OCI-LY7 (cell line): Measurements from ENCODE around the gene TTLL7. TPM values are rescaled to one million over a fixed set of nuclear protein-coding genes. Genes with fewer than 3 reads are reported as not detected.

Experiments used
- BruUV-seq: library from RNA; stranded (reverse); fragments of 400-500 nt; replicated peaks from 2 replicates; lab custom pipeline; 2021; lab: Mats Ljungman, UMichigan
- CTCF ChIA-PET: fragments of 300-600 bp; sonication (Branson Sonifier 250); formaldehyde crosslinking; loops from one replicate; lab custom pipeline; 2022; ENCODE audit warnings: antibody characterized with exemption; ENCODE audit not compliant: unreplicated experiment; lab: Charles Lee
- POLR2A ChIA-PET: fragments of 300-600 bp; sonication (Branson Sonifier 250); formaldehyde crosslinking; loops from one replicate; lab custom pipeline; 2022; ENCODE audit warnings: antibody characterized with exemption; lab: Charles Lee
- DNase-seq: peaks from one replicate; pipeline ENCODE4 v3.0.0-alpha.2; 2015; ENCODE audit warnings: low spot score
- H2AFZ ChIP-seq: fragments of 200-600 bp; sonication (generic), shearing (Covaris generic); 2 replicates; pipeline ENCODE4 v1.6.1; 2014; ENCODE audit warnings: mild to moderate bottlenecking, antibody characterized with exemption, low read length, moderate library complexity
- H3K27ac ChIP-seq: fragments of 200-600 bp; sonication (generic); 2 replicates; pipeline ENCODE4 v1.5.1; 2014; ENCODE audit warnings: mixed run types, low read depth, mild to moderate bottlenecking, moderate library complexity, low read length, inconsistent platforms; ENCODE audit not compliant: poor library complexity, severe bottlenecking
- H3K36me3 ChIP-seq: fragments of 200-600 bp; sonication (generic); 2 replicates; pipeline ENCODE4 v1.6.1; 2014; ENCODE audit warnings: mild to moderate bottlenecking, antibody characterized with exemption, low read length, moderate library complexity, mixed read lengths; ENCODE audit not compliant: insufficient read depth
- H3K4me1 ChIP-seq: fragments of 200-600 bp; sonication (generic); 2 replicates; pipeline ENCODE4 v1.5.1; 2014; ENCODE audit warnings: mild to moderate bottlenecking, low read length; ENCODE audit not compliant: insufficient read depth, poor library complexity, severe bottlenecking
- H3K4me2 ChIP-seq: fragments of 200-600 bp; sonication (generic); 2 replicates; pipeline ENCODE4 v1.6.1; 2014; ENCODE audit warnings: mild to moderate bottlenecking, low read length
- H3K4me3 ChIP-seq: fragments of 200-600 bp; sonication (generic); 2 replicates; pipeline ENCODE4 v1.5.1; 2014; ENCODE audit warnings: mild to moderate bottlenecking, low read depth, low read length; ENCODE audit not compliant: poor library complexity, severe bottlenecking
- H3K79me2 ChIP-seq: fragments of 200-600 bp; sonication (generic); 2 replicates; pipeline ENCODE4 v1.6.1; 2016; ENCODE audit warnings: low read depth, mild to moderate bottlenecking, low read length, moderate library complexity, mixed read lengths; ENCODE audit not compliant: insufficient read depth
- H3K9me2 ChIP-seq: fragments of 200-600 bp; sonication (generic); 2 replicates; pipeline ENCODE4 v1.6.1; 2016; ENCODE audit warnings: mild to moderate bottlenecking, low read length, mixed read lengths; ENCODE audit not compliant: insufficient read depth
- H3K9me3 ChIP-seq: fragments of 200-600 bp; sonication (generic); 2 replicates; pipeline ENCODE4 v1.6.1; 2014; ENCODE audit warnings: mild to moderate bottlenecking, mixed run types, low read length, mixed read lengths
- H4K20me1 ChIP-seq: fragments of 200-600 bp; sonication (generic); 2 replicates; pipeline ENCODE4 v1.6.1; 2014; ENCODE audit warnings: mild to moderate bottlenecking, antibody characterized with exemption, low read length, moderate library complexity, mixed read lengths; ENCODE audit not compliant: insufficient read depth
- CTCF ChIP-seq: fragments of 200-600 bp; sonication (generic); conservative IDR thresholded peaks from 2 replicates; pipeline ENCODE4 v1.5.1; 2014; ENCODE audit warnings: mild to moderate bottlenecking, antibody characterized with exemption, low read length, moderate library complexity, mixed read lengths
- EZH2phosphoT487 ChIP-seq: fragments of 200-600 bp; sonication (generic); IDR thresholded peaks from 2 replicates; pipeline ENCODE4 v1.6.1; 2018; ENCODE audit warnings: low read depth, borderline replicate concordance, mild to moderate bottlenecking, mixed run types, antibody characterized with exemption, low read length, moderate library complexity, mixed read lengths
- intact Hi-C: fragments of 100-400 bp; cut with micrococcal nuclease; formaldehyde crosslinking; loops from one replicate; pipeline ENCODE4 v1.10.0; 2022; ENCODE audit not compliant: unreplicated experiment
- total RNA-seq, 2 experiments: library from RNA; depleted of rRNA in 1 of 2; stranded (reverse); fragments of >200 nt in 1 of 2; shearing (Covaris generic) in 1 of 2; gene quantifications; 2 replicates each; pipeline ENCODE4 v1.2.3, GENCODE V29; 2014 to 2022

Gene TTLL7
- total RNA-seq, 2 experiments from 2014 or later: 0.76 to 0.88 TPM

- no peak for DNase-seq
- H3K4me2 ChIP-seq: no peak overlapping the region
- CTCF ChIA-PET: no interaction called here
- H4K20me1 ChIP-seq: no peaks in the 10 kb centered on the region
- H3K9me3 ChIP-seq: no peaks in the 10 kb centered on the region
- TF ChIP-seq CTCF (no peak), EZH2phosphoT487 (no peak)
- H2AFZ ChIP-seq: no peak overlapping the region
- H3K9me2 ChIP-seq: no peaks in the 10 kb centered on the region
- H3K27ac ChIP-seq: no peak overlapping the region
- no peak overlapping the region for H3K4me3 ChIP-seq
- no TSS peak for BruUV-seq
- intact Hi-C loops: no loop called here
- H3K79me2 ChIP-seq: no peaks in the 10 kb centered on the region
- H3K4me1 ChIP-seq: no peaks in the 10 kb centered on the region
- POLR2A ChIA-PET: interaction anchor here (0.9 to 1.0 kb wide), 2 partner anchors 13 to 20 kb away, joined by 3 read pairs; no protein-coding TSS in a partner anchor
- no peaks in the 10 kb centered on the region for H3K36me3 ChIP-seq
These were observed 86.1 kb downstream of the TTLL7 start for GRCh38 chr1:83912876-83913275.

- Histone ChIP-seq H3K4me3 (no peak overlapping the region), H3K79me2 (no peaks in the 10 kb centered on the region), H3K9me3 (no peaks in the 10 kb centered on the region), H3K4me1 (no peaks in the 10 kb centered on the region), H3K9me2 (no peaks in the 10 kb centered on the region), H4K20me1 (no peaks in the 10 kb centered on the region), H2AFZ (no peak overlapping the region), H3K4me2 (no peak overlapping the region), H3K27ac (no peak overlapping the region), H3K36me3 (no peaks in the 10 kb centered on the region)
- intact Hi-C loops: no loop called here
- no TSS peak for BruUV-seq
- CTCF ChIA-PET: no interaction called here
- TF ChIP-seq CTCF (no peak), EZH2phosphoT487 (no peak)
- DNase-seq: no peak
- POLR2A ChIA-PET: no interaction called here
These were observed 88.5 kb downstream of the TTLL7 start for GRCh38 chr1:83910461-83910860.

GRCh38 chr1:83909687-83910086 lies 89.2 kb downstream of the TTLL7 start:
- Histone ChIP-seq H3K4me2 (no peak overlapping the region), H2AFZ (no peak overlapping the region), H4K20me1 (no peaks in the 10 kb centered on the region), H3K4me3 (no peak overlapping the region), H3K4me1 (no peaks in the 10 kb centered on the region), H3K36me3 (no peaks in the 10 kb centered on the region), H3K27ac (no peak overlapping the region), H3K9me3 (no peaks in the 10 kb centered on the region), H3K79me2 (no peaks in the 10 kb centered on the region), H3K9me2 (no peaks in the 10 kb centered on the region)
- no peak for TF ChIP-seq CTCF
- no peak for TF ChIP-seq EZH2phosphoT487
- BruUV-seq: no TSS peak
- no peak for DNase-seq
- ChIA-PET POLR2A (interaction anchor here (0.6 to 1.0 kb wide), 5 partner anchors 19 to 1359 kb away, joined by 3 to 5 read pairs (median 3); no protein-coding TSS in a partner anchor), CTCF (no interaction called here)
- intact Hi-C loops: loop anchor here (10.0 kb wide), 2 partner anchors 525 to 845 kb away; no protein-coding TSS in a partner anchor
